B cell (primary cell): ENCODE data around the gene FGFR3.

Experiments
- EZH2 ChIP-seq: IDR thresholded peaks from 2 replicates; pipeline ENCODE4 v1.6.1; 2012; ENCODE audit warnings: borderline replicate concordance, low read depth, mild to moderate bottlenecking, moderate library complexity, low read length; ENCODE audit not compliant: insufficient read depth, poor library complexity, severe bottlenecking
- TF ChIP-seq, protein P1 (sequence below): fragments of 200-600 bp; IDR thresholded peaks from one replicate; pipeline ENCODE4 v1.8.0; 2022; ENCODE audit warnings: antibody characterized with exemption, mild to moderate bottlenecking

DNA sequence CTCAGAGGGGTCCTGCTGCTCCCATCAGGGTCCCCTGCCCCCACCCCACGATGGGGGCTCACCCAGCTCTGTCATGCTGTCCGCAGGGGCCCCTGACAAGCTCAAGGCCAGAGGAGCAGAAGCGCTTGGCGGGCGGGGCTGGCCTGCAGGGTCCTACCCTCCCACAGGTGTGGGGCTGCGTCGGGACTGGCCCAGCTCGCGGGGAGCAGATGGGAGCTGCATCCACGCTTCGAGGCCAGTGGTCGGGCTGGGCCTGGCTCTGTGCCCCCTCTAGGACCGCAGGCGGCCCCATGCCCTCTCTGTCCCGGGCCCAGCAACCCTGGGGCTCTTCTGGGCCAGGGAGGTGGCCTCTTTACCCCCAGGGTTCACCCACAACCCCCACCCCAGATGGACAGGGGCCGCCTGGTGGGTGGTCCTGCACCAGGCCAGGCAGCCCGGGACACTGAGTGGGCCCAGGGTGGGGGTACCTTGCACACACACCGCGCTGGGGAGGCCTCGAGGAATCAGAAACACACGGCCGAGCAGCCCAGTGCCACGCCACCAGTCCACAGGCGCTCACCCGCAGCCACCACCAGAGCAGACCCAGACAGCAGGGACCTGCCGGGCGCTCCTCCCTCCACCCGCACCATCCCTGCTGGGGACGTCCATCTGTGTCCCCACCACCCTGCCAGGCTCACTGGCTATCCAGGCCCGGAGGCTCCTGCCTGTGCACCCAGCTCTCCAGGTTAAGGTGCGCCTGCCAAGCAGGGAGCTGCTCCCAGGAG is 41.8 kb upstream of the FGFR3 start:
- TF ChIP-seq, protein P1, sequence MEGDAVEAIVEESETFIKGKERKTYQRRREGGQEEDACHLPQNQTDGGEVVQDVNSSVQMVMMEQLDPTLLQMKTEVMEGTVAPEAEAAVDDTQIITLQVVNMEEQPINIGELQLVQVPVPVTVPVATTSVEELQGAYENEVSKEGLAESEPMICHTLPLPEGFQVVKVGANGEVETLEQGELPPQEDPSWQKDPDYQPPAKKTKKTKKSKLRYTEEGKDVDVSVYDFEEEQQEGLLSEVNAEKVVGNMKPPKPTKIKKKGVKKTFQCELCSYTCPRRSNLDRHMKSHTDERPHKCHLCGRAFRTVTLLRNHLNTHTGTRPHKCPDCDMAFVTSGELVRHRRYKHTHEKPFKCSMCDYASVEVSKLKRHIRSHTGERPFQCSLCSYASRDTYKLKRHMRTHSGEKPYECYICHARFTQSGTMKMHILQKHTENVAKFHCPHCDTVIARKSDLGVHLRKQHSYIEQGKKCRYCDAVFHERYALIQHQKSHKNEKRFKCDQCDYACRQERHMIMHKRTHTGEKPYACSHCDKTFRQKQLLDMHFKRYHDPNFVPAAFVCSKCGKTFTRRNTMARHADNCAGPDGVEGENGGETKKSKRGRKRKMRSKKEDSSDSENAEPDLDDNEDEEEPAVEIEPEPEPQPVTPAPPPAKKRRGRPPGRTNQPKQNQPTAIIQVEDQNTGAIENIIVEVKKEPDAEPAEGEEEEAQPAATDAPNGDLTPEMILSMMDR = no peak
- TF ChIP-seq EZH2 = no peak
